ENCODE measurements around the gene ZNRF3.

- no peak for TF ChIP-seq CTCF (IDR thresholded peaks at IDR 0.05)
- no peak for TF ChIP-seq POLR2A (IDR thresholded peaks at IDR 0.05)
Measured at GRCh38 chr22:29002603-29003002, 119.2 kb downstream of the ZNRF3 start.
